ENCODE measurements around the gene ITIH1.

Gene ITIH1

GRCh38 chr3:52813810-52814209 lies 36.4 kb downstream of the ITIH1 start:
- DNase-seq (ENCODE audit: low spot score): no peak

- no peak for DNase-seq (ENCODE audit: low spot score)
Observed at GRCh38 chr3:52816199-52816598, 38.8 kb downstream of the ITIH1 start.

- DNase-seq (ENCODE audit: low spot score): no peak
Observed at GRCh38 chr3:52816654-52817053, 39.3 kb downstream of the ITIH1 start.

GRCh38 chr3:52817221-52817620 lies 39.8 kb downstream of the ITIH1 start:
- no peak for DNase-seq (ENCODE audit: low spot score)

GRCh38 chr3:52817860-52818259 lies 40.5 kb downstream of the ITIH1 start:
- no peak for DNase-seq (ENCODE audit: low spot score)

GRCh38 chr3:52819936-52820335 lies 42.5 kb downstream of the ITIH1 start:
- no peak for DNase-seq (ENCODE audit: low spot score)

GRCh38 chr3:52820736-52821135 lies 43.3 kb downstream of the ITIH1 start:
- no peak for DNase-seq (ENCODE audit: low spot score)

GRCh38 chr3:52822363-52822762 lies 45.0 kb downstream of the ITIH1 start:
- no peak for DNase-seq (ENCODE audit: low spot score)

- DNase-seq (ENCODE audit: low spot score): no peak
Observed at GRCh38 chr3:52824037-52824436, 46.6 kb downstream of the ITIH1 start.

- DNase-seq (ENCODE audit: low spot score): no peak
Observed at GRCh38 chr3:52827441-52827840, 50.0 kb downstream of the ITIH1 start.

GRCh38 chr3:52827866-52828376 lies 50.5 kb downstream of the ITIH1 start:
- no peak for DNase-seq (ENCODE audit: low spot score)

- DNase-seq (ENCODE audit: low spot score): no peak
Observed at GRCh38 chr3:52829482-52829881, 52.1 kb downstream of the ITIH1 start.

- no peak for DNase-seq (ENCODE audit: low spot score)
Observed at GRCh38 chr3:52829906-52830463, 52.6 kb downstream of the ITIH1 start.

- DNase-seq (ENCODE audit: low spot score): no peak
Observed at GRCh38 chr3:52830535-52831258, 53.3 kb downstream of the ITIH1 start, which contains the start of gene ITIH4. Gene ITIH4 (minus strand): TSS chr3:52830672. CDS start chr3:52830642, 30 bp downstream.

GRCh38 chr3:52831500-52832301 lies 54.3 kb downstream of the ITIH1 start:
- DNase-seq (ENCODE audit: low spot score): peak; percentile 83

GRCh38 chr3:52833202-52833601 lies 55.8 kb downstream of the ITIH1 start:
- no peak for DNase-seq (ENCODE audit: low spot score)

GRCh38 chr3:52834871-52835501 lies 57.6 kb downstream of the ITIH1 start, which contains the start of gene MUSTN1:
Gene MUSTN1 (minus strand): TSS chr3:52835019. CDS start chr3:52834948, 71 bp downstream.
- no peak for DNase-seq (ENCODE audit: low spot score)

- no peak for DNase-seq (ENCODE audit: low spot score)
Observed at GRCh38 chr3:52835766-52836470, 58.5 kb downstream of the ITIH1 start.

- DNase-seq (ENCODE audit: low spot score): no peak
Observed at GRCh38 chr3:52836471-52836845, 59.1 kb downstream of the ITIH1 start.

- no peak for DNase-seq (ENCODE audit: low spot score)
Observed at GRCh38 chr3:52836986-52837385, 59.6 kb downstream of the ITIH1 start.

GRCh38 chr3:52838561-52839267 lies 61.3 kb downstream of the ITIH1 start:
- no peak for DNase-seq (ENCODE audit: low spot score)
